Fibroblast of mammary gland (primary cell): ENCODE results near the gene EN2.

Source experiments
- DNase-seq: peaks from one replicate; pipeline ENCODE4 v3.0.0-alpha.2; 2010; ENCODE audit warnings: low read depth
- H3K4me3 ChIP-seq: 2 replicates; pipeline ENCODE4 v1.5.1; 2011; ENCODE audit warnings: low read depth, mild to moderate bottlenecking, low read length, moderate library complexity; ENCODE audit not compliant: control insufficient read depth
- TF ChIP-seq, protein P1 (sequence below): conservative IDR thresholded peaks from 2 replicates; pipeline ENCODE4 v1.5.1; 2011; ENCODE audit warnings: low read depth, low read length, inconsistent platforms; ENCODE audit not compliant: control insufficient read depth, insufficient read depth

EN2 gene

DNA sequence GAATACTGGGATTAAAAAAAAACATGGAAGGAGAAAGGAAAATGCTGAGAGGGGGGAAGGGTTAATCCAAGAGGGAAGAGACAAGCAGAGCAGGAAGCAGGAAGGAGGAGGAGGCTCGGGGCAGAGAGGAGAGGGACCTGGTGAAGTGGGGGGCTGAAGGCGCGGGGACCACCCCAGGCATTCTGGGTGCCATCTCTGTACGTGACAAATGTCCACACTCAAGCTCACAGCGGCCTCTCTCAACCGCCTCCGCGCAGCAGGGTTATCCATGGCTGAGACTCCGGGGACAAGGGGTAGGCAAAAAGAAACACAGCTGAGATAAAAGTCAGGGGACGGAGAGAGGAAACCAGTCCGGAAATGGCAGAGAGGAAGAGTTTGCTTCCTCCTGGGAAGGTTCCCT lies 33.9 kb downstream of the EN2 start:
- DNase-seq, result no peak
- H3K4me3 ChIP-seq, result no peak overlapping the region
- TF ChIP-seq, protein P1, sequence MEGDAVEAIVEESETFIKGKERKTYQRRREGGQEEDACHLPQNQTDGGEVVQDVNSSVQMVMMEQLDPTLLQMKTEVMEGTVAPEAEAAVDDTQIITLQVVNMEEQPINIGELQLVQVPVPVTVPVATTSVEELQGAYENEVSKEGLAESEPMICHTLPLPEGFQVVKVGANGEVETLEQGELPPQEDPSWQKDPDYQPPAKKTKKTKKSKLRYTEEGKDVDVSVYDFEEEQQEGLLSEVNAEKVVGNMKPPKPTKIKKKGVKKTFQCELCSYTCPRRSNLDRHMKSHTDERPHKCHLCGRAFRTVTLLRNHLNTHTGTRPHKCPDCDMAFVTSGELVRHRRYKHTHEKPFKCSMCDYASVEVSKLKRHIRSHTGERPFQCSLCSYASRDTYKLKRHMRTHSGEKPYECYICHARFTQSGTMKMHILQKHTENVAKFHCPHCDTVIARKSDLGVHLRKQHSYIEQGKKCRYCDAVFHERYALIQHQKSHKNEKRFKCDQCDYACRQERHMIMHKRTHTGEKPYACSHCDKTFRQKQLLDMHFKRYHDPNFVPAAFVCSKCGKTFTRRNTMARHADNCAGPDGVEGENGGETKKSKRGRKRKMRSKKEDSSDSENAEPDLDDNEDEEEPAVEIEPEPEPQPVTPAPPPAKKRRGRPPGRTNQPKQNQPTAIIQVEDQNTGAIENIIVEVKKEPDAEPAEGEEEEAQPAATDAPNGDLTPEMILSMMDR, result no peak

DNA sequence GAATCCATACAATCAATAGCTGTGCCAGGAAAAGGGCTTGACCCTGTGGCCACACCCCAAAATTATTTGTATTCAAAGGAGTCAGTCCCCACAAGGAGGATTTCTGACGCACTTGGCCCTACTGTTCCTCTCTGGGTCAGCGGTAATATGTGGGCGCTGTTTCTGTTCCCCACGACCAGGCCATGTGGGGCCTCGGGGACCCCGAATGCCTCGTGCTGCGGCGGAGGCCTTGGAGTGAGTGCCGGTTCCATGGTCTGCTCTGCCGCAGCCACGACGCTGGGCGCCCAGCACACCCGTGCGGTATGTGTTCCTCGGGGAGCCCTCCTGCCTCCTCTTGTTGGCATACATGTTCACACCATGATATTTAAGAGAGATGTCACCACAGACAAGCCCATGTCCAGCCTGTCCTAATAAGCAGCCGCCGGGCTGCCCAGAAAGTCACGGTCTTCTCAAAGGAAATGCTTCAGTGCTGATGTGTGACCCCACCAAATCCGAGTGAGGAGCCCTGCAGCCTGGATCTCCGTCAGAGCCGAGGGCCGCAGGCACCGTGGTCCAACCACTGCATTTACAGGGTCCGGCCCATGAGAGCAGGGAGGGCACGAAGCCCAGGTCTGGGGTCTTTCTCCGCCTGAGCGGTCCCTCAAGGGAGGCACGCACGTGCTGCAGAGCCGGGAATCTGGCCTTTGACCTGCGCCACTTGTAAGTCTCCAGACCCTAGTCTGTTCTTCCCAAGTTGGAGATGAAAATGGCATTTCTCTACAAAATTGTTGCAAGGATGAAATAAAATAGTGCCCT lies 36.0 kb downstream of the EN2 start:
- DNase-seq, result no peak

DNA sequence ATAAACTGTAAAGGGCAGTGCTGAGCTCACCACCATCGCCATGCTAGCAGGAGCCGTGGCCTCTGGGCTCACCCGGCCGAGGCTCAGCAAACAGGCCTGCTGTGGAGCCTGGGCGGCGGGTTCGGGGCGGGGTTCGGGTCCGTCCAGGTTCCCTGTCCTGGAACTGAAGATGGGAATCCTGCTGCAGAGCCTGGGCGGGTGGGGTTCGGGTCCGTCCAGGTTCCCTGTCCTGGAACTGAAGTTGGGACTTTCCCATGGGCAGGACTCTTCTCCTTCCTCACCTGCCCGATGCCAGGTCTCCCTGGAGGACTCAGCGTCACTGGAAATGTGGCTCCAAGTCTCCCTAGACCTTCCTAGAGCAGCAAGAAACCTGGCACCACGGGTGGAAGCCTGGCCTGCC lies 36.6 kb downstream of the EN2 start:
- no peak for DNase-seq
- TF ChIP-seq, protein P1, result no peak
- no peak overlapping the region for H3K4me3 ChIP-seq

More for the DNA sequence above, 36.0 kb downstream of the EN2 start:
- H3K4me3 ChIP-seq, result no peak overlapping the region
- TF ChIP-seq, protein P1, result no peak

DNA sequence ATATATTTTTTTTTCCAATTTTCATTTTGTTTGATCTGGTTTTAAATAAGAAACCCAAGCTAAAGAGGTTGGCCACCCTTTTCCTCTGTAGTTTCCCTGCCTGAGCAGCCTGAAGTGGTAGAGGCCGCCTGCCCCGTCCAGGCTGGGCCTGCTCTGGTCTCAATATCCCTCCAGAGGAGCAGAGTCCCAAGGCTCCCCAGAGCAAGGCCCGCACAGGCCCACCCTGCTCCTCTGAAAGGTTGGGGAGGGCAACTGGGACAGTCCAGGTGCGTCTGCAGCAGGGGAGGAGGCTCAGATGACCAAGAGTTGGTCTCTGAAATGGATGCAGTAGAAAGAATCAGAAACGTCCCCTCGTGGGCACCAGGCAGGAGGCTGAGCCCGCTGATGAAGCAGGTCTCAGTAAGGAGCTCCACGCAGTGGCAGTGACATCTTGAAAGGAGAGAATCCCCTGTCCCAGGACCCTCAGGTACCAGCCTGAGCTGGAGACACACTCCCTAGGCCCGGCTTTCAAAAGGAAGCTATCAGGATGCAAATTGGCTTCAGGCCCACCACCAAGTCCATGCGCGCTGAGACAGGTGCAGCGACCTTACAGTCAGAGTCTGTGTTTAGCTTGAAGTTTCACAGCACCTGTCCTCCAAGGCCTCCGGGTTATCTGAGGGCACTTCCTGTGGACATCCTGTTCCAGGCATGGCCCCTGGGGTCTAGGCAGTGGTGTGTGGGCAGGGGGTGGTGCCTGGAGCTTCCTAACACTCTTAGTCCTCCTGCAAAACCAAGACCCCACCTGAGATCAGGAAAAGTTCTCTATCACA lies 37.7 kb downstream of the EN2 start:
- TF ChIP-seq, protein P1, result no peak
- no peak overlapping the region for H3K4me3 ChIP-seq
- DNase-seq, result no peak

DNA sequence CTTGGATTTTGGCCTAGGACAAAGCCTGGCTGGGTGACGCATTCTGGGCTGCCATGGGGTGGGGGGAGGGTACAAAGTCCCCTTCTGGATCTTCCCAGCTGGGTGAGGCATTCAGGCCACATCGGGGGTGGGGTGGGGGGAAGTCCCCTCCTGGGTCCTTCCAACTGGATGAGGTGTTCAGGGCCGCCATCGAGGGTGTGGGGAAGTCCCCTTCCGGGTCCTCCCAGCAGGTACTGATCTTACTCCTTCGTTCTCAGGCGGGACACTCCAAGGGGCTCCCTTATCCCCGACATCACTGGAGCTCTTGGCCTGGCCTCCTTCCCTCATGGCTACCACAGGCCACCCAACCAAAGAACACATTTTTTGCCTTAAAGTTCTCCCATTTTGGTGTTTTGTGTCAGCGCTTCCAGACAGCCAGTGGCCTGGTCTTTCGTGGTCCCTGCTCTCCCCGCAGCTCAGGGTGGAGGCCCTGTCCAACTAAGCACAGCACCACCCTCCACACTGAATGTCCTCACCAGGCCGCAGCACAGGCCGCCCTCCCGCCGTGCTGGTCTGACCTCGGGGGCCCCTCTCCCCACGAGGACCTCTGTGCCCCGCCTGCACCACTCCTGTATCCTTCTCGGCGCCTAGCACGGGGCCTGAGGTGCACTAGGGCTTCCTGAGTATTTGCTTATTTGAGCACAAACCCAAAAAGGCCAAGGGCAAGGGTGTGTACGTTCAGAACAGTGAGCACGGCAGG lies 38.5 kb downstream of the EN2 start:
- TF ChIP-seq, protein P1, result no peak
- H3K4me3 ChIP-seq, result no peak overlapping the region
- DNase-seq, result no peak

DNA sequence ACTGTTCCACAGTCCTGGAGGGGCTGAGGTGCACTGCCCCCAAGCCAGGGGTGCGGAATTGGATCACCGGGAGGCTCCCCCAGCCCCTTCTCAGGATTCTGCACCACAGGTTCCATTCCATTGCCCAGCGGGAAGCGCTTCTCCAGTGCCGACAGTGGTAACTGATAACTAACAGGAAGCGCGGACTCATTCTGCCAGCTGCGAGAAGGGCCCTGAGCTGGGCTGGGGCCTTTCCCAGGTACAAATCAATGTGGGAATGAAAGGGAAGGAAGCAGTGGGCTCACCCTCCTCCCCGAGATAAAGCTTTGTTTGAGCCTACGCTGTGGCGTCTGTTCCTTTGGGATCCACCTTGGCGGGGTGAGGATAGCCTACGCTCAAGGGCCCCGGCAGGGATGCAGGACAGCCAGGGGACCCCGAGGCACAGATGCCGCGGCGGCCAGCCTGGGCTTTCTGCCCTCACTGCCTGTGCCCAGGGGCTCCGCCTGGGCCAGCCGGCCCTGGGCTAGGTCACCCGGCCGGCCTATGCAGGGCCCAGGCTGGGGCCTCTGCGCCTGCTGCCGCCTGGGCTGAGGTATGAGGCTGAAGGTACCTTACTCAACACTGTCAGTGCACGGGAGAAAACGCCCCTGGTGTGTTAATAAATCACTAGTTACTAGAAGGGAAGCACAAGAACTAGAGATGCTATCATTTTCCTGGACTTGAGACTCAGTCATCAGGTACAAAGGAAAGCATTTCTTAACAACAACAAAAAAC lies 39.4 kb downstream of the EN2 start:
- DNase-seq, result no peak
- TF ChIP-seq, protein P1, result no peak
- no peak overlapping the region for H3K4me3 ChIP-seq
